Measurements from ENCODE around the gene MTMR4.

GRCh38 chr17:58529275-58529674, 14.8 kb upstream of the MTMR4 start:
- TF ChIP-seq BACH2 (CRISPR knock-in tag; IDR thresholded peaks at IDR 0.05; ENCODE audit: borderline replicate concordance), result no peak
- no peak for TF ChIP-seq SNAI2 (CRISPR knock-in tag; IDR thresholded peaks at IDR 0.05)
- no peak for TF ChIP-seq GLIS3 (CRISPR knock-in tag; IDR thresholded peaks at IDR 0.05)
- no peak for TF ChIP-seq ZC3H10 (CRISPR knock-in tag; IDR thresholded peaks at IDR 0.05)
- TF ChIP-seq CSDC2 (CRISPR knock-in tag; IDR thresholded peaks at IDR 0.05), result no peak
